Measurements from ENCODE around the gene CRMP1. TPM values are rescaled to one million over a fixed set of nuclear protein-coding genes. Genes with fewer than 3 reads are reported as not detected.

Gene CRMP1
- total RNA-seq, 6 donors from 2014 or later: 0.89 to 5.7 (median 2.0) TPM

- ATAC-seq (ENCODE audit: low FRiP score in 2 of 2): no peak
- TF ChIP-seq POLR2AphosphoS5 (IDR thresholded peaks at IDR 0.05): no peak
- TF ChIP-seq EP300 (IDR thresholded peaks at IDR 0.05): no peak
- TF ChIP-seq POLR2A (IDR thresholded peaks at IDR 0.05): no peak
- no peak for TF ChIP-seq CTCF (IDR thresholded peaks at IDR 0.05)
Measured at GRCh38 chr4:5892323-5893003, 423 bp downstream of the CRMP1 start.

DNA sequence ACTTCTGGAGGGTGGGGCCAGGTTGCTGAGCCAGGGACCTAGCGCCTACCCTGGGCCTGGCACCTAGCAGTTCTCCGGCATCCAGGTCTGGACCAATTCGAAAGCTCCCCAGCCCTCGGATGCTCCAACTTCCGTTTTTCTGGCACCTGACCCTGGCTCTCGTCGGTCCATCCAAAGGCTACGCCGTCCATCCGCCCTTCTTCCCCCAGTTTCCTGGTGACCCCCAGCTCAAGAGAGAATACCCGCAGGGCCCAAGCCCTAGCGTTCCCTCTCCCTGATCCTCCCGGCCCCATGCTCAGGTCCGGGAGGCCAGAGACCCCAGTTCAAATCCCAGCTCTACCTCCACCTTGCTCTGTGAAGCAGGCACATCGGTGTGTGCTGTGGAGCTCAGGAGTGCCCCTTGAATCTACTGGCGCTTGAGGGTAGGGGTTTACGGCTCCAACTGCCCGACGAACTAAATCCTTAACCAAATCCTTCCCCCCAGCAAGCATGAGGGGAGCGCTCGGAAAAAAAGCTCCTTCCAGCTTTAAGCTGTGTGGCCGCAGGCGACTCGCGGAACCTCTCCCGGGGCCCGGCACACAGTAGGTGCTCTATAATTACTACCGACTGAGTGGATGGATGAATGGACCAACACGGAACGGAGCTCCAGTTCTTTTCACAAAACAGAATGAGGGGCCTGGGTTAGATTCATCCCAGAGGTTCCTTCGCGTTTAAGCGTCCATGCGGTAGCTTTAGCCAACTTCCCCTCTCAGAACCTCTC lies 1.1 kb downstream of the CRMP1 start:
- H3K36me3 ChIP-seq: no peaks in the 10 kb centered on the region
- WGBS, 2 donors: 12 to 27% methylated on average over 27 to 32 of the region's 34 CpGs
- no peak overlapping the region for H3K27ac ChIP-seq
- H3K4me1 ChIP-seq: peaks cover 30 to 53% (median 33%) of the 10 kb centered on the region in 4 donors
- peaks cover 0 to 4% (median 0%) of the 10 kb centered on the region in 4 donors for H3K9me3 ChIP-seq
- H3K27me3 ChIP-seq: peaks cover 0 to 58% (median 34%) of the 10 kb centered on the region in 4 donors
- no peak for TF ChIP-seq CTCF (IDR thresholded peaks at IDR 0.05)
- TF ChIP-seq POLR2AphosphoS5 (IDR thresholded peaks at IDR 0.05): no peak
- TF ChIP-seq EP300 (IDR thresholded peaks at IDR 0.05): no peak
- TF ChIP-seq POLR2A (IDR thresholded peaks at IDR 0.05): no peak
- ATAC-seq (ENCODE audit: low FRiP score in 2 of 2) (no peak), DNase-seq (no peak)
- H3K4me3 ChIP-seq: no peak overlapping the region

More at GRCh38 chr4:5892323-5893003, 423 bp downstream of the CRMP1 start:
- Histone ChIP-seq H3K27ac (no peak overlapping the region), H3K4me3 (peak overlapping the region in 2 of 4 donors; percentile 17 to 29), H3K27me3 (peaks cover 0 to 54% (median 31%) of the 10 kb centered on the region in 4 donors), H3K9me3 (peaks cover 0 to 4% (median 0%) of the 10 kb centered on the region in 4 donors), H3K4me1 (peaks cover 27 to 47% (median 28%) of the 10 kb centered on the region in 4 donors), H3K36me3 (no peaks in the 10 kb centered on the region)
- WGBS, 2 donors: 4 to 6% methylated on average over 7 to 21 of the region's 100 CpGs
- DNase-seq: peak in 1 of 2 donors; percentile 74

DNA sequence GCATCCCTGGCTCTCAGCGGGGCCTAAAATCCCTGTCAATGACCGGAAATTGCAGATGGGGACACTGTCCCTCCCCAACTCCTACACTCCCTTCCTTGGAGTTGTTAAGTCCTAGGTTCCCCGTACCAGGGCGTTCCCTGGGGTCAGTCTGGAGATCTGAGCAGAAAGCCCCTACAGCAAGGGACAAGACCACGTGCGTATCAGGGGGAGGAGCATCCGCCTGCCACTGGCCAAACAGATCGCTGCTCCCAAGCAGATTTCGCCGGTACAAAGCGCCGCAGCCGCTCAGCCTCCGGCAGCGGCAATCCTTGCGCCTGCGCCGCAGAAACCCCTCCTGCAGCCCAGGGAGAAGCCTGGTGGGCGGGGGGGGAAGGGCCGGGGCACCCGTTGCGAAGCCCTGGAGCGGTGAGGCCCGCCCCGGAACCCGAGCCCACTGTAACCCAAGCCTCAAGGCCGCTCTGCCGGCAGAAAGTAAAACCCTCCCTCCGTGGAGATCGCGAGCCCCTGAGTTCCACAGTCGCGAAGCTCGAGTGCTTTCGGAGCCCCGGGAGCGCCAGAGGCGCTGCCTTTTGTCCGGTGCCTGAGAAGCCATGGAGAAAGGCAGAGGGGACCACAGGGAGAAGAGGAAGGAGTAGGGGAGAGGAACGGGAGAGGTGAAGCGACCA lies 2.7 kb downstream of the CRMP1 start:
- Histone ChIP-seq H3K27me3 (peaks cover 0 to 58% (median 34%) of the 10 kb centered on the region in 4 donors), H3K36me3 (no peaks in the 10 kb centered on the region), H3K4me3 (peak overlapping the region in 2 of 4 donors; percentile 18 to 22), H3K4me1 (peaks cover 30 to 53% (median 33%) of the 10 kb centered on the region in 4 donors), H3K9me3 (peaks cover 0 to 4% (median 0%) of the 10 kb centered on the region in 4 donors), H3K27ac (no peak overlapping the region)
- ATAC-seq (ENCODE audit: low FRiP score in 2 of 2) (no peak), DNase-seq (no peak)
- WGBS, 2 donors: 2% methylated on average over 30 to 40 of the region's 41 CpGs
- no peak for TF ChIP-seq EP300 (IDR thresholded peaks at IDR 0.05)
- no peak for TF ChIP-seq POLR2A (IDR thresholded peaks at IDR 0.05)
- TF ChIP-seq POLR2AphosphoS5 (IDR thresholded peaks at IDR 0.05): no peak
- TF ChIP-seq CTCF (IDR thresholded peaks at IDR 0.05): no peak

DNA sequence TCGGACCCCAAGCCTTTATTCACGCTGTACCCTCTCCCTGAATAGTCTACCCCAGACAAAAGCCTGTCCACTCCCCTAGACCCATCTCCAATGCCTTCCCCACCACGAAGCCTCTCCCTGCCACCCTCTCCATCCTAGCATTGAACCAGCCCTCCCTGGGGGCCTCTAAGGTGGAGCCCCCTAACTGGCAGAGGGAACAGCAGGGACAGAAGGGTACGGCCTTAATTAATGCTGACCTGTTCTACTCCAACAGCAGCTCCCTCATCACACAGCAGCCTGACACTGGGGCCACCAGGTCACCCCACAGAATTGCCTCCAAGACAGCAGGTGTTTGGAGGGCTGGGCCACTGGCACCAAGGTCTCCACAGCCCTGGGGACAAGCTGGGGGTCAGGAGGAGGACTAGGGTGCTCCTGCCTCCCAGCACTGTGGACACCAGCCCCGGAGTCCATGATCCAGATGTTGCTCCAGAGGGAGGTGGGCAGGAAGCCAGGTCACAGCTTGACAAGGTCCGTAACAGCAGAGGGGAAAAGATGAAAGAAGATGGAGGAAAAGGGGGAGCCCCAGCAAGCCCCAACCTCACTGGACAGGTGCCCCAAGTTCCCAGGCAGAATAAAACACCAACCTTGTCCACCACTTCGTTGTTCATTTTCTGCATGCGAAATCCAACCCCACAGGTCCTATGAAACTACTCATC lies 3.7 kb downstream of the CRMP1 start:
- peaks cover 30 to 53% (median 33%) of the 10 kb centered on the region in 4 donors for H3K4me1 ChIP-seq
- H3K27me3 ChIP-seq: peaks cover 0 to 57% (median 34%) of the 10 kb centered on the region in 4 donors
- no peak for TF ChIP-seq POLR2A (IDR thresholded peaks at IDR 0.05)
- TF ChIP-seq CTCF (IDR thresholded peaks at IDR 0.05): no peak
- no peak for TF ChIP-seq EP300 (IDR thresholded peaks at IDR 0.05)
- no peak for TF ChIP-seq POLR2AphosphoS5 (IDR thresholded peaks at IDR 0.05)
- DNase-seq (no peak), ATAC-seq (ENCODE audit: low FRiP score in 2 of 2) (no peak)
- peak overlapping the region in 2 of 4 donors; percentile 36 to 68 for H3K4me3 ChIP-seq
- no peak overlapping the region for H3K27ac ChIP-seq
- WGBS, 2 donors: 25 to 31% methylated on average over 7 to 8 of the region's 8 CpGs
- H3K36me3 ChIP-seq: no peaks in the 10 kb centered on the region
- peaks cover 0 to 4% (median 0%) of the 10 kb centered on the region in 4 donors for H3K9me3 ChIP-seq

Data from upper lobe of left lung (tissue), 6 donors.